Panc1 (cell line): Measurements from ENCODE around the gene JOSD2.

Experiments
- POLR2AphosphoS5 ChIP-seq: IDR thresholded peaks from 2 replicates; pipeline ENCODE4 v1.6.1; 2012; ENCODE audit warnings: mild to moderate bottlenecking, low read depth, low read length, moderate library complexity
- SIN3A ChIP-seq: IDR thresholded peaks from 2 replicates; pipeline ENCODE4 v1.6.1; 2012; ENCODE audit warnings: low read depth, mild to moderate bottlenecking, low read length, moderate library complexity, borderline replicate concordance; ENCODE audit not compliant: insufficient read depth
- TCF7L2 ChIP-seq: IDR thresholded peaks from 2 replicates; pipeline ENCODE4 v1.6.1; 2011; ENCODE audit warnings: mild to moderate bottlenecking, low read depth, low read length, inconsistent platforms
- TF ChIP-seq, protein P1 (sequence below): fragments of 450-650 bp; IDR thresholded peaks from 2 replicates; pipeline ENCODE4 v1.5.1; 2017; ENCODE audit warnings: mild to moderate bottlenecking
- TF ChIP-seq, protein P2 (sequence below), 2 experiments: IDR thresholded peaks; 2 replicates each; pipeline ENCODE4 v1.6.1; 2011 to 2012; ENCODE audit warnings: low read depth in 2 of 2, control low read depth in 1 of 2, low read length in 1 of 2, mild to moderate bottlenecking in 1 of 2, moderate library complexity in 1 of 2; ENCODE audit not compliant: insufficient read depth in 1 of 2

DNA sequence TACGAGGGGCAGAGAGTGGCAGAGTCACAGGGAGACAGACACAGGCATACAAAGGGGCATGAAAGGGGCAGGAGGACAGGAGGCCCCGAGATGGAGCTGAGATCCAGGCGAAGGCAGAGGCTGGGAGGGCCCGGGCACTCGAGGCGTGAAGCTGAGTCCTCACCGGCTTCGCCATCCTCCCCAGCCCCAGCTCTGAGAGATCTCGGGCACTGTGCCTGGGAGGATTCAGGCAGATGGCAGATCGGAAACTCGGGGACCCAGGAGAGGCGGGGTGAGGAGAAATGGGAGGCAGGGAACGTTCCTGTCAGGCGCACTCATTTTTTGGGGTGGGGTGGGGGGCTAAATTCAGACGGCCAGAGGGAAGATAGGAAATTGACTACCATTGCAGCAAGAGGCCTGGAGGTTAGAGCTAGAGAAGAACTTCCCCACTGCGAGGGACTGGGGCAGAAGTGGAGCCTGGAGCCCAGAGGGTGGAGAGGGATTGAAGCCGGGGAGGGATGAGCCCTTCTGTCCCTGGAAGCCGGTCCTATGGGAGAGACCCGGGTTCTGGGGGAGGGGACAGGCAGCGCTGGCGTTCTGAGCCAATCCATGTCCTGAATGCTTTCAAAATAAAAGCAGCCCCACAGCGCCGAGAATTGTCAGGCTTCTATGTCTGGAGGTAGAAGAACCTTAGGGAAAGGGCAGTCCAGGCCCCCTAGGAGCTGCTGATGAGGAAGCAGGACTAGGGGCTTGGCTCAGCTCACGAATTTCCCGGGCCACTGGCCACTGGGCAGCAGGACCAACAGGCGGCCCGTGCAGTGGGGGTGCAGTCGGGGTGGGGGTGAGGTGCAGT is 44.7 kb upstream of the JOSD2 start:
- TF ChIP-seq POLR2AphosphoS5, result no peak
- TF ChIP-seq, protein P1, sequence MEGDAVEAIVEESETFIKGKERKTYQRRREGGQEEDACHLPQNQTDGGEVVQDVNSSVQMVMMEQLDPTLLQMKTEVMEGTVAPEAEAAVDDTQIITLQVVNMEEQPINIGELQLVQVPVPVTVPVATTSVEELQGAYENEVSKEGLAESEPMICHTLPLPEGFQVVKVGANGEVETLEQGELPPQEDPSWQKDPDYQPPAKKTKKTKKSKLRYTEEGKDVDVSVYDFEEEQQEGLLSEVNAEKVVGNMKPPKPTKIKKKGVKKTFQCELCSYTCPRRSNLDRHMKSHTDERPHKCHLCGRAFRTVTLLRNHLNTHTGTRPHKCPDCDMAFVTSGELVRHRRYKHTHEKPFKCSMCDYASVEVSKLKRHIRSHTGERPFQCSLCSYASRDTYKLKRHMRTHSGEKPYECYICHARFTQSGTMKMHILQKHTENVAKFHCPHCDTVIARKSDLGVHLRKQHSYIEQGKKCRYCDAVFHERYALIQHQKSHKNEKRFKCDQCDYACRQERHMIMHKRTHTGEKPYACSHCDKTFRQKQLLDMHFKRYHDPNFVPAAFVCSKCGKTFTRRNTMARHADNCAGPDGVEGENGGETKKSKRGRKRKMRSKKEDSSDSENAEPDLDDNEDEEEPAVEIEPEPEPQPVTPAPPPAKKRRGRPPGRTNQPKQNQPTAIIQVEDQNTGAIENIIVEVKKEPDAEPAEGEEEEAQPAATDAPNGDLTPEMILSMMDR, result no peak
- no peak for TF ChIP-seq SIN3A
- TF ChIP-seq, protein P2, sequence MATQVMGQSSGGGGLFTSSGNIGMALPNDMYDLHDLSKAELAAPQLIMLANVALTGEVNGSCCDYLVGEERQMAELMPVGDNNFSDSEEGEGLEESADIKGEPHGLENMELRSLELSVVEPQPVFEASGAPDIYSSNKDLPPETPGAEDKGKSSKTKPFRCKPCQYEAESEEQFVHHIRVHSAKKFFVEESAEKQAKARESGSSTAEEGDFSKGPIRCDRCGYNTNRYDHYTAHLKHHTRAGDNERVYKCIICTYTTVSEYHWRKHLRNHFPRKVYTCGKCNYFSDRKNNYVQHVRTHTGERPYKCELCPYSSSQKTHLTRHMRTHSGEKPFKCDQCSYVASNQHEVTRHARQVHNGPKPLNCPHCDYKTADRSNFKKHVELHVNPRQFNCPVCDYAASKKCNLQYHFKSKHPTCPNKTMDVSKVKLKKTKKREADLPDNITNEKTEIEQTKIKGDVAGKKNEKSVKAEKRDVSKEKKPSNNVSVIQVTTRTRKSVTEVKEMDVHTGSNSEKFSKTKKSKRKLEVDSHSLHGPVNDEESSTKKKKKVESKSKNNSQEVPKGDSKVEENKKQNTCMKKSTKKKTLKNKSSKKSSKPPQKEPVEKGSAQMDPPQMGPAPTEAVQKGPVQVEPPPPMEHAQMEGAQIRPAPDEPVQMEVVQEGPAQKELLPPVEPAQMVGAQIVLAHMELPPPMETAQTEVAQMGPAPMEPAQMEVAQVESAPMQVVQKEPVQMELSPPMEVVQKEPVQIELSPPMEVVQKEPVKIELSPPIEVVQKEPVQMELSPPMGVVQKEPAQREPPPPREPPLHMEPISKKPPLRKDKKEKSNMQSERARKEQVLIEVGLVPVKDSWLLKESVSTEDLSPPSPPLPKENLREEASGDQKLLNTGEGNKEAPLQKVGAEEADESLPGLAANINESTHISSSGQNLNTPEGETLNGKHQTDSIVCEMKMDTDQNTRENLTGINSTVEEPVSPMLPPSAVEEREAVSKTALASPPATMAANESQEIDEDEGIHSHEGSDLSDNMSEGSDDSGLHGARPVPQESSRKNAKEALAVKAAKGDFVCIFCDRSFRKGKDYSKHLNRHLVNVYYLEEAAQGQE (IDR thresholded peaks at IDR 0.05; ENCODE audit: insufficient read depth in 1 of 2, low read depth in 2 of 2, low read length in 1 of 2), result no peak
- no peak for TF ChIP-seq TCF7L2
